GM12878 (cell line): ENCODE results near the gene SORCS2. TPM values are rescaled to one million over a fixed set of nuclear protein-coding genes. Genes with fewer than 3 reads are reported as not detected.

Experiments
- ATAC-seq: fragments of 200-7000 bp; cut with Tn5 transposase; 3 replicates; pipeline ENCODE4 v1.9.1; 2020; ENCODE audit warnings: mild to moderate bottlenecking, moderate library complexity
- BruUV-seq: library from RNA; stranded (reverse); fragments of 400-500 nt; replicated peaks from 2 replicates; lab custom pipeline; 2021; lab: Mats Ljungman, UMichigan
- CTCF ChIA-PET: fragments of 300-600 bp; sonication (Branson Sonifier 250); formaldehyde crosslinking; extraction: SDS; loops from one replicate; lab custom pipeline; 2021; ENCODE audit warnings: inconsistent platforms; lab: Yijun Ruan, JAX
- POLR2A ChIA-PET: fragments of 350-600 bp; formaldehyde crosslinking; extraction: SDS; loops from one replicate; lab custom pipeline; 2021; ENCODE audit warnings: inconsistent platforms; lab: Charles Lee
- RAD21 ChIA-PET: fragments of 300-600 bp; sonication (Branson Sonifier 250); formaldehyde crosslinking; loops from one replicate; lab custom pipeline; 2023; ENCODE audit warnings: antibody characterized with exemption; ENCODE audit not compliant: unreplicated experiment; lab: Charles Lee
- SMC1A ChIA-PET: fragments of 300-600 bp; sonication (Branson Sonifier 250); formaldehyde crosslinking; loops from one replicate; lab custom pipeline; 2023; ENCODE audit not compliant: unreplicated experiment, uncharacterized antibody; lab: Charles Lee
- DNase-seq: peaks from one replicate; pipeline ENCODE4 v3.0.0-alpha.2; 2011; ENCODE audit warnings: low read depth, low spot score
- FAIRE-seq: peaks from 3 replicates; lab custom pipeline; 2011; peaks lifted over from hg19 to GRCh38; lab: Jason Lieb, UNC
- H2AFZ ChIP-seq: 2 replicates; pipeline ENCODE4 v1.6.0; 2011; ENCODE audit warnings: low read depth, low read length, control low read depth; ENCODE audit not compliant: control insufficient read depth
- H3K27ac ChIP-seq: 2 replicates; pipeline ENCODE4 v1.5.1; 2011; ENCODE audit warnings: control low read depth; ENCODE audit not compliant: control insufficient read depth, insufficient read depth
- H3K27me3 ChIP-seq, 2 experiments: replicated peaks in 1 of 2; 2 replicates each; pipeline versions ENCODE4 v1.6.0 to v1.6.1; 2011; ENCODE audit warnings: low read length in 1 of 2; ENCODE audit not compliant: control insufficient read depth in 2 of 2, insufficient read depth in 2 of 2
- H3K36me3 ChIP-seq, 2 experiments: 2 replicates each; pipeline ENCODE4 v1.5.1; 2011; ENCODE audit warnings: low read length in 1 of 2; ENCODE audit not compliant: control insufficient read depth in 2 of 2, insufficient read depth in 2 of 2
- H3K4me1 ChIP-seq: 2 replicates; pipeline ENCODE4 v1.6.1; 2011; ENCODE audit warnings: mild to moderate bottlenecking, low read length, moderate library complexity, mixed read lengths; ENCODE audit not compliant: control insufficient read depth, insufficient read depth
- H3K4me2 ChIP-seq: 2 replicates; pipeline ENCODE4 v1.6.0; 2011; ENCODE audit warnings: control low read depth; ENCODE audit not compliant: control insufficient read depth, insufficient read depth
- H3K4me3 ChIP-seq: fragments of 200-600 bp; sonication (generic); 2 replicates; pipeline ENCODE4 v1.5.1; 2016
- H3K79me2 ChIP-seq: 2 replicates; pipeline ENCODE4 v1.6.0; 2011; ENCODE audit warnings: low read length; ENCODE audit not compliant: control insufficient read depth, insufficient read depth
- H3K9ac ChIP-seq: 2 replicates; pipeline ENCODE4 v1.8.0; 2011; ENCODE audit warnings: low read length, control low read depth, mixed read lengths; ENCODE audit not compliant: control insufficient read depth, insufficient read depth
- H3K9me3 ChIP-seq: replicated peaks from 3 replicates; pipeline ENCODE4 v1.5.1; 2011; ENCODE audit warnings: mild to moderate bottlenecking, low read length; ENCODE audit not compliant: control insufficient read depth, insufficient read depth
- H4K20me1 ChIP-seq: 2 replicates; pipeline ENCODE4 v1.6.0; 2011; ENCODE audit not compliant: control insufficient read depth, insufficient read depth
- FOXM1 ChIP-seq: IDR thresholded peaks from 2 replicates; pipeline ENCODE4 v1.6.1; 2012; ENCODE audit warnings: low read depth, mild to moderate bottlenecking, inconsistent platforms, low read length, moderate library complexity
- MTA2 ChIP-seq: fragments of 450-650 bp; IDR thresholded peaks from 2 replicates; pipeline ENCODE4 v1.6.1; 2016; ENCODE audit warnings: low read depth, mild to moderate bottlenecking, moderate library complexity
- NBN ChIP-seq: fragments of 450-650 bp; IDR thresholded peaks from 2 replicates; pipeline ENCODE4 v1.6.1; 2016
- NFYA ChIP-seq: IDR thresholded peaks from 2 replicates; pipeline ENCODE4 v1.6.1; 2011; ENCODE audit warnings: low read depth, mild to moderate bottlenecking, low read length, improper control_type of control experiment, borderline replicate concordance
- PML ChIP-seq: IDR thresholded peaks from 2 replicates; pipeline ENCODE4 v1.6.1; 2012; ENCODE audit warnings: low read length, inconsistent platforms
- POLR2AphosphoS5 ChIP-seq: IDR thresholded peaks from 2 replicates; pipeline ENCODE4 v1.6.1; 2011; ENCODE audit warnings: mild to moderate bottlenecking, low read length, inconsistent platforms
- SRF ChIP-seq, 2 experiments: IDR thresholded peaks; 2 replicates each; pipeline ENCODE4 v1.6.1; 2011; ENCODE audit warnings: low read depth in 2 of 2, low read length in 2 of 2, mild to moderate bottlenecking in 1 of 2, moderate library complexity in 1 of 2
- TAF1 ChIP-seq: IDR thresholded peaks from 2 replicates; pipeline ENCODE4 v1.6.1; 2011; ENCODE audit warnings: mild to moderate bottlenecking, low read depth, low read length, borderline replicate concordance
- TARDBP ChIP-seq: IDR thresholded peaks from 2 replicates; pipeline ENCODE4 v1.6.1; 2016; ENCODE audit warnings: borderline replicate concordance
- YY1 ChIP-seq: IDR thresholded peaks from 2 replicates; pipeline ENCODE4 v1.6.1; 2011; ENCODE audit warnings: low read depth, mild to moderate bottlenecking, low read length
- ZNF217 ChIP-seq: fragments of 450-650 bp; IDR thresholded peaks from 2 replicates; pipeline ENCODE4 v1.6.1; 2017; ENCODE audit warnings: antibody characterized with exemption, mild to moderate bottlenecking
- ZNF24 ChIP-seq: fragments of 450-650 bp; IDR thresholded peaks from 2 replicates; pipeline ENCODE4 v1.6.1; 2017; ENCODE audit warnings: antibody characterized with exemption, mild to moderate bottlenecking
- ZNF384 ChIP-seq: IDR thresholded peaks from 2 replicates; pipeline ENCODE4 v1.6.1; 2012; ENCODE audit warnings: low read depth, mild to moderate bottlenecking, low read length, improper control_type of control experiment, borderline replicate concordance
- WGBS: methylation state at CpG from one replicate; pipeline ENCODE4 v1.1.6; 2016; ENCODE audit warnings: low lambda C conversion rate; ENCODE audit not compliant: insufficient replicate concordance, insufficient coverage; ENCODE audit errors: missing lambda C conversion rate; 5-methylcytosine and 5-hydroxymethylcytosine counted together
- in situ Hi-C: fragments of 300-500 bp; cut with MboI; formaldehyde crosslinking; loops from 9 replicates; pipeline ENCODE4 v1.14.3; 2018; ENCODE audit warnings: mixed read lengths
- intact Hi-C: fragments of 100-400 bp; cut with micrococcal nuclease; formaldehyde crosslinking; loops from one replicate; pipeline ENCODE4 v1.14.2; 2022; ENCODE audit not compliant: unreplicated experiment
- polyA plus RNA-seq, 11 experiments: library from polyadenylated mRNA; depleted of rRNA in 4 of 11; unstranded in 6 of 11; stranded (reverse) in 5 of 11; fragments of >200 nt; fragmentation: Nextera tagmentation in 4 of 11; fragmentation: Illumina TruSeq in 1 of 11; extraction: Ambion mirVana in 4 of 11; extraction: Trizol in 1 of 11; gene quantifications; 1 replicate in 1 of 11; 2 replicates in 10 of 11; pipeline versions ENCODE4 v1.2.1 to v1.2.3, GENCODE V29; 2011 to 2016; ENCODE audit warnings: inconsistent platforms in 2 of 11, missing spikeins in 2 of 11, low read depth in 1 of 11
- total RNA-seq, 4 experiments: library from RNA; depleted of rRNA in 3 of 4; stranded (reverse); fragments of >200 nt in 3 of 4; fragmentation: Illumina TruSeq in 1 of 4; extraction: Trizol in 1 of 4; gene quantifications; 2 replicates each; pipeline versions ENCODE4 v1.2.1 to v1.2.3, GENCODE V29; 2013 to 2021
- TF ChIP-seq, protein P1 (sequence below): fragments of 150-350 bp; IDR thresholded peaks from 2 replicates; pipeline ENCODE4 v1.6.1; 2014; ENCODE audit warnings: mild to moderate bottlenecking, low read depth, low read length
- TF ChIP-seq, protein P2 (sequence below): IDR thresholded peaks from 2 replicates; pipeline ENCODE4 v1.6.1; 2012; ENCODE audit warnings: mild to moderate bottlenecking, low read depth, low read length

Gene SORCS2
- total and polyA plus RNA-seq, 10 of the 15 experiments (the other 5 are each of a cell fraction or from before 2014, with no cell fraction given), result 0.01 to 0.15 (median 0.05) TPM; not detected in 5

DNA sequence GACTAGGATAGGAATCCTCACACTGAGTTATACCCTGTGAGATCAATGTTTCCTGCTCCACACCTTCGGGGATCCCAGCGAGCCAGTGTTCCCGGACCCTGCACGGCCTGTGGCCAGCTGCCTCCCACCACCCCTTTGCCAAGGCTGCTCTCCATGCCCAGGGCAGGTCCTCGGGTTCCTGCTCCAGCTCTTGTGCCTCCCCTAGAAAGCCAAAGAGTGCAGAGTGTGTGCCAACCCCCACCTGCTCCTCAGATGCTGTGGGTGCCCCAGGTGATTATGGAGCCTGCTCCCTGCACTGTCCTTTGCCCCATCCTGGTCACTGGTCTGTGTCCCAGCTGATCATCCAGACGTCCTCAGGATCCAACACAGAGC is 500.9 kb downstream of the SORCS2 start:
- FAIRE-seq (no peak), ATAC-seq (no peak), DNase-seq (no peak)
- H3K36me3 ChIP-seq, result no peaks in the 10 kb centered on the region
- no peaks in the 10 kb centered on the region for H3K9me3 ChIP-seq
- ChIA-PET RAD21 (no interaction called here), CTCF (no interaction called here), SMC1A (no interaction called here), POLR2A (no interaction called here)
- no peak overlapping the region for H3K4me2 ChIP-seq
- H3K27ac ChIP-seq, result no peak overlapping the region
- 0% methylated on average over 6 of the region's 6 CpGs for WGBS
- TF ChIP-seq TARDBP, result no peak
- no peak for TF ChIP-seq YY1
- no peak overlapping the region for H2AFZ ChIP-seq
- no peak overlapping the region for H3K4me3 ChIP-seq
- intact Hi-C loops (no loop called here), in situ Hi-C loops (no loop called here)
- no peaks in the 10 kb centered on the region for H3K27me3 ChIP-seq
- H3K4me1 ChIP-seq, result no peaks in the 10 kb centered on the region
- no peaks in the 10 kb centered on the region for H4K20me1 ChIP-seq
- H3K79me2 ChIP-seq, result no peaks in the 10 kb centered on the region
- H3K9ac ChIP-seq, result no peak overlapping the region
- no TSS peak for BruUV-seq

DNA sequence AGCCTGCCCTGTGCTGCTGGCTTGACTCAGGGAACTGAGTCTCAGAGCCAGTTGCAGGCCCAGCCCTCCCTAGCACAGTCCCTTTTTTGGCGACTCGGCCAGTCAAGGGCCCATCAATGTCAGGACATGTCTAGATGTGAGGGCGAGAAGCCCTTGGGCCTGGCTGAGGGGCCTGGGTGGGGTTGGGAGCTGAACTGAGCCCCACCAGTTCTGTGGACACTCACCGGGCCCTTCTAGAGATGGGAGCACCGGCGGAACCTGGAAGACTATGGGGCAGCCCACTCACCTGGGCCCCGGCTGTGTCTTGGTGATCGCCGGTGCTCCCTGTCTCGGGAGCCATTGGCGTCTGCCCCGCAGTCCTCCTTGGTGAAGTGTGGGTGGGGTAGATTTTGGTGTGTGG is 501.4 kb downstream of the SORCS2 start:
- Histone ChIP-seq H3K27ac (no peak overlapping the region), H3K27me3 (no peaks in the 10 kb centered on the region), H3K4me3 (no peak overlapping the region), H2AFZ (no peak overlapping the region), H4K20me1 (no peaks in the 10 kb centered on the region), H3K79me2 (no peaks in the 10 kb centered on the region), H3K36me3 (no peaks in the 10 kb centered on the region), H3K4me1 (no peaks in the 10 kb centered on the region), H3K9me3 (no peaks in the 10 kb centered on the region), H3K9ac (no peak overlapping the region), H3K4me2 (no peak overlapping the region)
- no TSS peak for BruUV-seq
- WGBS, result 45% methylated on average over 12 of the region's 12 CpGs
- ChIA-PET SMC1A (no interaction called here), CTCF (no interaction called here), POLR2A (no interaction called here), RAD21 (no interaction called here)
- in situ Hi-C loops, result no loop called here
- DNase-seq (no peak), FAIRE-seq (no peak), ATAC-seq (no peak)
- intact Hi-C loops, result no loop called here
- TF ChIP-seq NFYA, result no peak
- no peak for TF ChIP-seq ZNF24
- TF ChIP-seq TAF1, result no peak
- no peak for TF ChIP-seq FOXM1
- TF ChIP-seq ZNF217, result no peak
- no peak for TF ChIP-seq POLR2AphosphoS5
- no peak for TF ChIP-seq PML
- TF ChIP-seq ZNF384, result no peak
- no peak for TF ChIP-seq MTA2
- no peak for TF ChIP-seq SRF (IDR thresholded peaks at IDR 0.05; ENCODE audit: low read depth in 2 of 2, low read length in 2 of 2)
- TF ChIP-seq, protein P1, sequence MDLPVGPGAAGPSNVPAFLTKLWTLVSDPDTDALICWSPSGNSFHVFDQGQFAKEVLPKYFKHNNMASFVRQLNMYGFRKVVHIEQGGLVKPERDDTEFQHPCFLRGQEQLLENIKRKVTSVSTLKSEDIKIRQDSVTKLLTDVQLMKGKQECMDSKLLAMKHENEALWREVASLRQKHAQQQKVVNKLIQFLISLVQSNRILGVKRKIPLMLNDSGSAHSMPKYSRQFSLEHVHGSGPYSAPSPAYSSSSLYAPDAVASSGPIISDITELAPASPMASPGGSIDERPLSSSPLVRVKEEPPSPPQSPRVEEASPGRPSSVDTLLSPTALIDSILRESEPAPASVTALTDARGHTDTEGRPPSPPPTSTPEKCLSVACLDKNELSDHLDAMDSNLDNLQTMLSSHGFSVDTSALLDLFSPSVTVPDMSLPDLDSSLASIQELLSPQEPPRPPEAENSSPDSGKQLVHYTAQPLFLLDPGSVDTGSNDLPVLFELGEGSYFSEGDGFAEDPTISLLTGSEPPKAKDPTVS, result no peak
- TF ChIP-seq, protein P2, sequence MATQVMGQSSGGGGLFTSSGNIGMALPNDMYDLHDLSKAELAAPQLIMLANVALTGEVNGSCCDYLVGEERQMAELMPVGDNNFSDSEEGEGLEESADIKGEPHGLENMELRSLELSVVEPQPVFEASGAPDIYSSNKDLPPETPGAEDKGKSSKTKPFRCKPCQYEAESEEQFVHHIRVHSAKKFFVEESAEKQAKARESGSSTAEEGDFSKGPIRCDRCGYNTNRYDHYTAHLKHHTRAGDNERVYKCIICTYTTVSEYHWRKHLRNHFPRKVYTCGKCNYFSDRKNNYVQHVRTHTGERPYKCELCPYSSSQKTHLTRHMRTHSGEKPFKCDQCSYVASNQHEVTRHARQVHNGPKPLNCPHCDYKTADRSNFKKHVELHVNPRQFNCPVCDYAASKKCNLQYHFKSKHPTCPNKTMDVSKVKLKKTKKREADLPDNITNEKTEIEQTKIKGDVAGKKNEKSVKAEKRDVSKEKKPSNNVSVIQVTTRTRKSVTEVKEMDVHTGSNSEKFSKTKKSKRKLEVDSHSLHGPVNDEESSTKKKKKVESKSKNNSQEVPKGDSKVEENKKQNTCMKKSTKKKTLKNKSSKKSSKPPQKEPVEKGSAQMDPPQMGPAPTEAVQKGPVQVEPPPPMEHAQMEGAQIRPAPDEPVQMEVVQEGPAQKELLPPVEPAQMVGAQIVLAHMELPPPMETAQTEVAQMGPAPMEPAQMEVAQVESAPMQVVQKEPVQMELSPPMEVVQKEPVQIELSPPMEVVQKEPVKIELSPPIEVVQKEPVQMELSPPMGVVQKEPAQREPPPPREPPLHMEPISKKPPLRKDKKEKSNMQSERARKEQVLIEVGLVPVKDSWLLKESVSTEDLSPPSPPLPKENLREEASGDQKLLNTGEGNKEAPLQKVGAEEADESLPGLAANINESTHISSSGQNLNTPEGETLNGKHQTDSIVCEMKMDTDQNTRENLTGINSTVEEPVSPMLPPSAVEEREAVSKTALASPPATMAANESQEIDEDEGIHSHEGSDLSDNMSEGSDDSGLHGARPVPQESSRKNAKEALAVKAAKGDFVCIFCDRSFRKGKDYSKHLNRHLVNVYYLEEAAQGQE, result no peak
- TF ChIP-seq NBN, result no peak
